Measurements from ENCODE around the gene INPP5B.

INPP5B gene

DNA sequence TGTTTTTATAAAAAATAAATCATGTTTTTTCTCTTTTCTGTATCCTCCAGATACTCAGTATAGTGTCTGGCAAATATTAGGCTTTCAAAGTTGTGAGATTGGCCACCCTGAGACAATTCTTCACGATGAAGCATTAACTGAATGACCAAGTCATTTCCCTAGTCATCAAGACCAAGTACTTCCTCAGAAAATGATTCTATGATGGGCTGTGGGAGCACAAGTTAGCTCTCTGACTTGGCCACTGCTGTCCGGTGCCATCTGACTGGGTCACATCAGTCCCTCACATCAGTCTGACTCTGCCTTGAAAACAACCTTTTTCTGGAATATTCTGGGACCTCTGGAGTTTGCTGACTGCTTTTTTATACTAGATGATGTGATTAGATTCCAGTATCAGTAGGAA lies 125.4 kb downstream of the INPP5B start:
- H3K4me1 ChIP-seq (ENCODE audit: low read length), result no peaks in the 10 kb centered on the region
- H3K4me3 ChIP-seq (ENCODE audit: low read length), result no peak overlapping the region
- H3F3A ChIP-seq (ENCODE audit: insufficient read depth, low read length), result no peaks in the 10 kb centered on the region
- H3K9ac ChIP-seq (ENCODE audit: low read length), result no peak overlapping the region
- no peak for TF ChIP-seq EZH2phosphoT487 (IDR thresholded peaks at IDR 0.05; ENCODE audit: low read length)
- no peak for TF ChIP-seq EZH2 (optimal IDR thresholded peaks at IDR 0.05; ENCODE audit: low read depth, low read length)
- TF ChIP-seq, protein P1, sequence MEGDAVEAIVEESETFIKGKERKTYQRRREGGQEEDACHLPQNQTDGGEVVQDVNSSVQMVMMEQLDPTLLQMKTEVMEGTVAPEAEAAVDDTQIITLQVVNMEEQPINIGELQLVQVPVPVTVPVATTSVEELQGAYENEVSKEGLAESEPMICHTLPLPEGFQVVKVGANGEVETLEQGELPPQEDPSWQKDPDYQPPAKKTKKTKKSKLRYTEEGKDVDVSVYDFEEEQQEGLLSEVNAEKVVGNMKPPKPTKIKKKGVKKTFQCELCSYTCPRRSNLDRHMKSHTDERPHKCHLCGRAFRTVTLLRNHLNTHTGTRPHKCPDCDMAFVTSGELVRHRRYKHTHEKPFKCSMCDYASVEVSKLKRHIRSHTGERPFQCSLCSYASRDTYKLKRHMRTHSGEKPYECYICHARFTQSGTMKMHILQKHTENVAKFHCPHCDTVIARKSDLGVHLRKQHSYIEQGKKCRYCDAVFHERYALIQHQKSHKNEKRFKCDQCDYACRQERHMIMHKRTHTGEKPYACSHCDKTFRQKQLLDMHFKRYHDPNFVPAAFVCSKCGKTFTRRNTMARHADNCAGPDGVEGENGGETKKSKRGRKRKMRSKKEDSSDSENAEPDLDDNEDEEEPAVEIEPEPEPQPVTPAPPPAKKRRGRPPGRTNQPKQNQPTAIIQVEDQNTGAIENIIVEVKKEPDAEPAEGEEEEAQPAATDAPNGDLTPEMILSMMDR (IDR thresholded peaks at IDR 0.05; ENCODE audit: low read length), result no peak
- H3K36me3 ChIP-seq (replicated peaks; ENCODE audit: insufficient read depth, low read length), result peaks cover 13% of the 10 kb centered on the region
- H3K9me2 ChIP-seq (replicated peaks; ENCODE audit: insufficient read depth, low read length), result no peaks in the 10 kb centered on the region
- H3K27ac ChIP-seq (ENCODE audit: low read length), result no peak overlapping the region
- H2AFZ ChIP-seq (ENCODE audit: low read length), result no peak overlapping the region
- no peaks in the 10 kb centered on the region for H3K9me3 ChIP-seq (replicated peaks; ENCODE audit: insufficient read depth, low read length)
- H3K27me3 ChIP-seq (replicated peaks; ENCODE audit: insufficient read depth, low read length), result no peaks in the 10 kb centered on the region
- no peak for DNase-seq
- H3K79me2 ChIP-seq (ENCODE audit: low read length), result no peaks in the 10 kb centered on the region
- no peaks in the 10 kb centered on the region for H4K20me1 ChIP-seq (ENCODE audit: insufficient read depth, low read length)
- no peak overlapping the region for H3K4me2 ChIP-seq (ENCODE audit: low read depth, low read length)

DNA sequence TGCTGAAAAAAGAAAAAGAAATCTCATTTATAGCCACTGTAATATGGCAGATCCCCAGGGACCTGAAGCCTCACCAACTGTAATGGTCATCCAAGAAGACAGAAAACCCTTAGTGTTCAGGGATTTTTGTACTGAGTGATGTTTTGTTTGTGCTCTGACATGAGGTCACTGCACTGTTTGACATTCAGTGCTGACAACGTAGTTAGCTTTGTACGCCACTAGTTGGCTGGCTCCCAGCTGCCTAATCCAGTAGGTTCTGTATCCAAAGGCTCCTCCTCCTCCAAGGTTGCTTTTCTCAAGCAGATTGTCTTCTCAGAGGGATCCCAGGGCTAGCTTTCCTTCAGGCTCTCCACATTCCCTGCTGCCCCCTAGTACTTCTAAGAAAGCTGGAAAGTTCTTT lies 129.4 kb downstream of the INPP5B start:
- no peak for TF ChIP-seq EZH2phosphoT487 (IDR thresholded peaks at IDR 0.05; ENCODE audit: low read length)
- TF ChIP-seq, protein P1 (IDR thresholded peaks at IDR 0.05; ENCODE audit: low read length), result no peak
- no peak for TF ChIP-seq EZH2 (optimal IDR thresholded peaks at IDR 0.05; ENCODE audit: low read depth, low read length)
- no peaks in the 10 kb centered on the region for H3K27me3 ChIP-seq (replicated peaks; ENCODE audit: insufficient read depth, low read length)
- no peaks in the 10 kb centered on the region for H4K20me1 ChIP-seq (ENCODE audit: insufficient read depth, low read length)
- H3K36me3 ChIP-seq (replicated peaks; ENCODE audit: insufficient read depth, low read length), result peaks cover 9% of the 10 kb centered on the region
- H3F3A ChIP-seq (ENCODE audit: insufficient read depth, low read length), result no peaks in the 10 kb centered on the region
- no peak overlapping the region for H3K9ac ChIP-seq (ENCODE audit: low read length)
- no peaks in the 10 kb centered on the region for H3K4me1 ChIP-seq (ENCODE audit: low read length)
- no peak overlapping the region for H3K4me3 ChIP-seq (ENCODE audit: low read length)
- no peaks in the 10 kb centered on the region for H3K9me3 ChIP-seq (replicated peaks; ENCODE audit: insufficient read depth, low read length)
- H3K9me2 ChIP-seq (replicated peaks; ENCODE audit: insufficient read depth, low read length), result no peaks in the 10 kb centered on the region
- H3K4me2 ChIP-seq (ENCODE audit: low read depth, low read length), result no peak overlapping the region
- H3K79me2 ChIP-seq (ENCODE audit: low read length), result no peaks in the 10 kb centered on the region
- H2AFZ ChIP-seq (ENCODE audit: low read length), result no peak overlapping the region
- H3K27ac ChIP-seq (ENCODE audit: low read length), result no peak overlapping the region
- no peak for DNase-seq

DNA sequence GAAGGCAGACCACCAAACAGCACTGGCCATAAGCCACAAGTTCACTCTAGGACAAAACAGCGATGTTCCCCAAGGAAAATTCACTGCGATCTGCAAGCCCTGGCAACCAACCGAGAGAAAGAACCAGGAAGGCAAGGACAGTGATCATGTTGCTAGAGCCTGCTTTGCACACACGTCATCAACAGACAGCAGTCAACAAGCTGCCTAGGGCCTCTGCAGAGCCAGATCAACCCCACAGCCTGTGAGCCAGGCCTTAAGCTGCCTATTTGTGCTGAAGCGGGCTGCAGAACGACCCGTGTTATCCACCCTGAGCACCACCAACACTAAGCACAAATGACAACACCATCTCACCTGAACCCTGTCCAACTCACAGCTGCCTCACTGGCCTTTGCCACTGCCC lies 132.6 kb downstream of the INPP5B start:
- peaks cover 9% of the 10 kb centered on the region for H3F3A ChIP-seq (ENCODE audit: insufficient read depth, low read length)
- H3K4me3 ChIP-seq (ENCODE audit: low read length), result no peak overlapping the region
- H3K79me2 ChIP-seq (ENCODE audit: low read length), result peaks cover 1% of the 10 kb centered on the region; the same call in 1 of the 2 replicates
- no peak for DNase-seq
- no peaks in the 10 kb centered on the region for H4K20me1 ChIP-seq (ENCODE audit: insufficient read depth, low read length)
- H3K9me2 ChIP-seq (replicated peaks; ENCODE audit: insufficient read depth, low read length), result no peaks in the 10 kb centered on the region
- no peaks in the 10 kb centered on the region for H3K9me3 ChIP-seq (replicated peaks; ENCODE audit: insufficient read depth, low read length)
- no peaks in the 10 kb centered on the region for H3K27me3 ChIP-seq (replicated peaks; ENCODE audit: insufficient read depth, low read length)
- no peak overlapping the region for H3K27ac ChIP-seq (ENCODE audit: low read length)
- no peak overlapping the region for H3K4me2 ChIP-seq (ENCODE audit: low read depth, low read length)
- no peak for TF ChIP-seq EZH2phosphoT487 (IDR thresholded peaks at IDR 0.05; ENCODE audit: low read length)
- TF ChIP-seq, protein P1 (IDR thresholded peaks at IDR 0.05; ENCODE audit: low read length), result no peak
- TF ChIP-seq EZH2 (optimal IDR thresholded peaks at IDR 0.05; ENCODE audit: low read depth, low read length), result no peak
- H3K36me3 ChIP-seq (replicated peaks; ENCODE audit: insufficient read depth, low read length), result no peaks in the 10 kb centered on the region
- H3K9ac ChIP-seq (ENCODE audit: low read length), result no peak overlapping the region
- peaks cover 2% of the 10 kb centered on the region; the same call in 1 of the 2 replicates for H3K4me1 ChIP-seq (ENCODE audit: low read length)
- no peak overlapping the region for H2AFZ ChIP-seq (ENCODE audit: low read length)

All from MM.1S (cell line).